Mammary epithelial cell (primary cell): ENCODE data around the gene RASGRF2.

ENCODE experiments used
- CTCF ChIP-seq, 2 donors: IDR thresholded peaks in 1 of 2; conservative IDR thresholded peaks in 1 of 2; 2 replicates each; pipeline ENCODE4 v1.5.1; 2011 to 2012; ENCODE audit warnings: inconsistent platforms in 2 of 2, low read length in 2 of 2, mild to moderate bottlenecking in 2 of 2, control low read depth in 1 of 2, low read depth in 1 of 2; ENCODE audit not compliant: insufficient read depth in 1 of 2; ENCODE audit errors: extremely low read depth in 1 of 2
- EZH2 ChIP-seq: IDR thresholded peaks from 2 replicates; pipeline ENCODE4 v1.6.1; 2012; ENCODE audit warnings: low read length, inconsistent platforms, borderline replicate concordance

GRCh38 chr5:81078930-81079329 is 118.8 kb downstream of the RASGRF2 start:
- TF ChIP-seq EZH2 (no peak), CTCF (conservative IDR thresholded peaks at IDR 0.05 in 1 of 2, IDR thresholded peaks at IDR 0.05 in 1 of 2; ENCODE audit: extremely low read depth in 1 of 2, insufficient read depth in 1 of 2, low read depth in 1 of 2, low read length in 2 of 2) (no peak)
